Colonic mucosa (tissue), 4 donors: Measurements from ENCODE around the gene CHN2. TPM values are rescaled to one million over a fixed set of nuclear protein-coding genes. Genes with fewer than 3 reads are reported as not detected.

Source experiments
- DNase-seq: peaks from one replicate; pipeline ENCODE4 v3.0.0-alpha.2; 2020
- H3K27ac ChIP-seq: fragments of 200-600 bp; one replicate; pipeline ENCODE4 v1.8.0; 2021
- H3K27me3 ChIP-seq: fragments of 200-600 bp; one replicate; pipeline ENCODE4 v1.8.0; 2021
- H3K36me3 ChIP-seq: fragments of 200-600 bp; one replicate; pipeline ENCODE4 v1.8.0; 2021
- H3K4me1 ChIP-seq: fragments of 200-600 bp; one replicate; pipeline ENCODE4 v1.8.0; 2021; ENCODE audit warnings: mild to moderate bottlenecking
- H3K4me3 ChIP-seq: fragments of 200-600 bp; one replicate; pipeline ENCODE4 v1.8.0; 2021
- H3K9ac ChIP-seq, 2 donors: one replicate each; pipeline ENCODE4 v1.7.0; 2013; ENCODE audit warnings: control low read depth in 2 of 2, low read depth in 2 of 2, low read length in 2 of 2
- H3K9me3 ChIP-seq: fragments of 200-600 bp; one replicate; pipeline ENCODE4 v1.8.0; 2021
- CTCF ChIP-seq: fragments of 200-600 bp; IDR thresholded peaks from one replicate; pipeline ENCODE4 v1.8.0; 2022; ENCODE audit warnings: antibody characterized with exemption, mild to moderate bottlenecking
- intact Hi-C: fragments of 100-400 bp; cut with DNase I; formaldehyde crosslinking; loops from one replicate; pipeline ENCODE4 v1.14.1; 2022
- total RNA-seq, 2 donors: library from RNA; stranded (reverse); fragmentation: NEBNext Ultra II Directional in 1 of 2; extraction: Animal tissue kit (Norgen Biotek cat#: 25700) in 1 of 2; gene quantifications; one replicate each; pipeline ENCODE4 v1.2.1, GENCODE V29; 2021
- donor health status: healthy.
- donor health status: DM: no; HTN: no; CAD: no.
- donor health status: DM: no; HTN: no; CAD: no.

Gene CHN2
- total RNA-seq, 2 donors from 2014 or later: 12.8 to 19.8 TPM

- no peaks in the 10 kb centered on the region for H3K27me3 ChIP-seq
- no peak overlapping the region for H3K4me3 ChIP-seq
- no peaks in the 10 kb centered on the region for H3K4me1 ChIP-seq
- no peaks in the 10 kb centered on the region for H3K36me3 ChIP-seq
- H3K9ac ChIP-seq: peak overlapping the region in 1 of 2 donors; percentile 30
- DNase-seq: no peak
- intact Hi-C loops: no loop called here
- no peak overlapping the region for H3K27ac ChIP-seq
- TF ChIP-seq CTCF: no peak
- H3K9me3 ChIP-seq: no peaks in the 10 kb centered on the region
Measured at GRCh38 chr7:29487424-29487823, 292.8 kb downstream of the CHN2 start.

DNA sequence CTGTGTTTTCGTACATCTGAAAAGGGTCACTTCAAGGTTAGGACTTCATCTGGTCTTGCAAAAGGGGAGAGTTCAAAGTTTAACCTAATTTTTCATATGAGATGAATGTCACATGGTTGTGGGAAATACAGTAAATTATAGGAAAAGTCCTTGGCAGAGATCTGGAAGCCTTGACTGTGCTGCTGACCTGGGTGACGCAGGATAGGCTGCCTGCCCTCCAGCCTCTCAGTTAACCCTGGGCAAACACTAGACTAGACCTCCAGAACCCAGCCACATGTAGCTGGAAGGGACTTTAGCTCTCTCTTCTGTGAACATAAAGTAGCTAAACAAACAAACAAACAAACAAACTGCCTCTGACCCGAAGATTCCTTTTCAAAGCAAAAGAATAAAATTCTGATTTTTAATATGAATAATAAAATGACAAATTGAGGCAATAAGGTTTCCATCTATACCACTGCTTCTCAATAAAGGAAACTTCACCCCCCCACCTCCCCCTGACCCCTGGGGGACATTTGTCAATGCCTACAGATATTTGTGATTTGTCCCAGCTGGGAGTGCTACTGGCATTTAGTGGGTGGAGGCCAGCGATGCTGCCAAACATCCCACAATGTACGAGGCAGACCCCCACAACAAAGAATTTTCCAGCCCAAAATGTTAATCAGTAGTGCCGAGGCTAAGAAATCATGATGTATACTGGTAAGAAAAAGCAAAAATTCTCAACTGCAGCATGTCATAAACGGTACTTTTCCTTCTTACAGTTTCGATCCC is 293.8 kb downstream of the CHN2 start:
- intact Hi-C loops: no loop called here

GRCh38 chr7:29488977-29489376 is 294.4 kb downstream of the CHN2 start:
- Histone ChIP-seq H3K36me3 (no peaks in the 10 kb centered on the region), H3K4me1 (no peaks in the 10 kb centered on the region), H3K9ac (no peak overlapping the region), H3K9me3 (no peaks in the 10 kb centered on the region), H3K4me3 (no peak overlapping the region), H3K27me3 (no peaks in the 10 kb centered on the region), H3K27ac (no peak overlapping the region)
- DNase-seq: no peak
- no peak for TF ChIP-seq CTCF
- intact Hi-C loops: no loop called here

More for the DNA sequence above, 293.8 kb downstream of the CHN2 start:
- Histone ChIP-seq H3K36me3 (no peaks in the 10 kb centered on the region), H3K27me3 (no peaks in the 10 kb centered on the region), H3K27ac (no peak overlapping the region), H3K9me3 (no peaks in the 10 kb centered on the region), H3K9ac (no peak overlapping the region), H3K4me1 (no peaks in the 10 kb centered on the region), H3K4me3 (no peak overlapping the region)
- DNase-seq: no peak
- TF ChIP-seq CTCF: no peak

GRCh38 chr7:29490094-29490607 is 295.6 kb downstream of the CHN2 start:
- H3K36me3 ChIP-seq: no peaks in the 10 kb centered on the region
- no peak overlapping the region for H3K9ac ChIP-seq
- no peak for DNase-seq
- no peak for TF ChIP-seq CTCF
- no peaks in the 10 kb centered on the region for H3K9me3 ChIP-seq
- intact Hi-C loops: no loop called here
- no peak overlapping the region for H3K27ac ChIP-seq
- no peak overlapping the region for H3K4me3 ChIP-seq
- H3K4me1 ChIP-seq: no peaks in the 10 kb centered on the region
- H3K27me3 ChIP-seq: no peaks in the 10 kb centered on the region

DNA sequence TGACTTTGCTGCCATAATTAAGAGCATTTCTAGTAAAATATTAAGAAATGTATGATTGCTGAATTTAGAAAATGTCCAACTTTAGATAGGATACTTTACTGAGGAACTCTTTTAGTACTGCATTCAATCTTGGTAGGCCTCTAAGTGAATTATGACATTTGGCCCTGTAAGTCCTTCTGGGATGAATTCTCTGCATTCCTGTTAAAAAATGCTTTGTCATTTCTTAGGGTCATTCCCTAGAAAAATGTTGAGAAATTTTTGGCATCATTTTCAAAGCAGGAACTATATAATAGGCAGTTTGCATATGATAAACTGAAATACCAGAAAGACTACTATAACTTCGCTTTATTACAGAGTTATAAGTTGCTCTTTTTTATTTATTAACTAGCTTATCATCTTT is 299.8 kb downstream of the CHN2 start:
- Histone ChIP-seq H3K4me3 (no peak overlapping the region), H3K9ac (no peak overlapping the region), H3K4me1 (no peaks in the 10 kb centered on the region), H3K27ac (no peak overlapping the region), H3K36me3 (no peaks in the 10 kb centered on the region), H3K27me3 (no peaks in the 10 kb centered on the region), H3K9me3 (no peaks in the 10 kb centered on the region)
- intact Hi-C loops: no loop called here
- no peak for DNase-seq
- no peak for TF ChIP-seq CTCF
